WTC11 (cell line): Measurements from ENCODE around the gene XAB2.

Experiments used
- CTCF ChIP-seq: fragments of 200-600 bp; IDR thresholded peaks from 2 replicates; pipeline ENCODE4 v1.8.0; 2022; ENCODE audit warnings: antibody characterized with exemption
- ESRRA ChIP-seq: sonication (generic); formaldehyde crosslinking; IDR thresholded peaks from 2 replicates; pipeline ENCODE4 v1.8.1; 2022; ENCODE audit warnings: mild to moderate bottlenecking, missing genetic modification reagents, borderline replicate concordance
- GTF2I ChIP-seq: fragments of 250-450 bp; sonication (Bioruptor Pico); conservative IDR thresholded peaks from 2 replicates; pipeline ENCODE4 v1.4.0; 2021; ENCODE audit warnings: mild to moderate bottlenecking
- MAX ChIP-seq: sonication (generic); formaldehyde crosslinking; IDR thresholded peaks from 2 replicates; pipeline ENCODE4 v1.8.0; 2022; ENCODE audit warnings: mild to moderate bottlenecking, missing genetic modification reagents
- TEAD4 ChIP-seq: sonication (generic); formaldehyde crosslinking; IDR thresholded peaks from 2 replicates; pipeline ENCODE4 v1.8.0; 2022; ENCODE audit warnings: mild to moderate bottlenecking, missing genetic modification reagents
- ZBTB43 ChIP-seq: sonication (generic); formaldehyde crosslinking; IDR thresholded peaks from 2 replicates; pipeline ENCODE4 v1.8.1; 2023; ENCODE audit warnings: mild to moderate bottlenecking, missing genetic modification reagents

GRCh38 chr19:7589822-7590221, 39.5 kb downstream of the XAB2 start:
- TF ChIP-seq CTCF (no peak), ZBTB43 (no peak), MAX (no peak), TEAD4 (CRISPR knock-in tag) (no peak), ESRRA (CRISPR knock-in tag) (no peak), GTF2I (CRISPR knock-in tag) (no peak)
